ENCODE data around the gene DISC1.

DISC1 gene

DNA sequence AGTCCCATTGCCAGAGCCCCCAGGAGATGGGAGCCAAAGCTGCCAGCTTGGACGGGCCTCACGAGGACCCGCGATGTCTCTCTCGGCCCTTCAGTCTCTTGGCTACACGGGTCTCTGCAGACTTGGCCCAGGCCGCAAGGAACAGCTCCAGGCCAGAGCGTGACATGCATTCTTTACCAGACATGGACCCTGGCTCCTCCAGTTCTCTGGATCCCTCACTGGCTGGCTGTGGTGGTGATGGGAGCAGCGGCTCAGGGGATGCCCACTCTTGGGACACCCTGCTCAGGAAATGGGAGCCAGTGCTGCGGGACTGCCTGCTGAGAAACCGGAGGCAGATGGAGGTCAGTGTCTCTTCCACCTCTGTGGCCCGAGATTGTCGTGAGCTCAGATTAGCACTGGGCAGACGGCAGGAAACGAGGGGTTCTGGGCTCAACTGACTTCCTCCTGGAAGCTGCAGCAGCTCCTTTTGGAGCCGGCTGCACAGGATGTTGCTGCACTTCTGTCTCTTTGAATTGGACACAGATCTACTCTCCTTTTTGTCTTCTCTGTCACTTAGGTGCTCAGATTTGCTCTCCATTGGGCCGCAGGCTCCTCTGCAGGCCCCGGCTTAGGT lies 68.0 kb downstream of the DISC1 start:
- H3K4me3 ChIP-seq (ENCODE audit: low read depth, low read length), result no peak overlapping the region

- no peak overlapping the region for H3K4me3 ChIP-seq (ENCODE audit: low read depth, low read length)
Observed at GRCh38 chr1:231695439-231696255, 69.1 kb downstream of the DISC1 start.

DNA sequence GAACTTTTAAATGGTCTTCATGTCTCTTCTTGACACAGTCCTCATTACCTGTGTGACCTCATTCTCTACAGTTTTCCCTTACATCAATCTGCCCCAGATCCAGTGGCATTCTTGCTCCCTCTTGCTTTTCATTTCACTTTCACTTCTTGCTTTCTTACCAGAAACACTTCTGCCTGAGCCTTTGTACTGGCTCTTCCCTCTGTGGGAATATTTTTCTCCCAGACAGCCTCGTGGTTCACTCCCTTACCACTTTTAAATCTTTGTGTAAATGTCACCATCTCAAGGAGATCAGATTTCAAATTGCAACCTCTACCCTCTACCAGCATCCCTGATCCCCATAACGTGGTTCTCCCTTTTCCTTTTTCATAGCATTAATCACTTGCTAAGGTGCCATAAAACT lies 73.2 kb downstream of the DISC1 start:
- H3K4me3 ChIP-seq (ENCODE audit: low read depth, low read length), result no peak overlapping the region

DNA sequence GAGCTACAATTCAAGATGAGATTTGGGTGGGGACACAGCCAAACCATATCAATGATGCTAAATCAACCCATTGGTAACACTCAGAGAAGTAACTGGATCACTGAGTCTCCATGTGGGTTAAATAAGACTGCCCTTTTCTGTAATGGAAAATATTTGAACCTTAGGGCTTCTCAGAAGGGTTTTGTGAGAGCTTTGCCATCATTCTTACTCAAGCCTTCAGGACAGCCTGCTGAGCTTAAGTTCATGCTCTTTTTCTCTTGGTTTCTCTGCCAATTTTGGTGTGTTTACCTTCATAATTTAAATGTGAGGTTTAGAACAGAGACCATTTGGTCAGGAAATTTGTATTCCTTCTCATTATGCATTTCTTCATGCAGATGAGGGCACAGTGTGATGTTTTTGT lies 74.7 kb downstream of the DISC1 start:
- no peak overlapping the region for H3K4me3 ChIP-seq (ENCODE audit: low read depth, low read length)

GRCh38 chr1:231702331-231702730 lies 75.7 kb downstream of the DISC1 start:
- no peak overlapping the region for H3K4me3 ChIP-seq (ENCODE audit: low read depth, low read length)

DNA sequence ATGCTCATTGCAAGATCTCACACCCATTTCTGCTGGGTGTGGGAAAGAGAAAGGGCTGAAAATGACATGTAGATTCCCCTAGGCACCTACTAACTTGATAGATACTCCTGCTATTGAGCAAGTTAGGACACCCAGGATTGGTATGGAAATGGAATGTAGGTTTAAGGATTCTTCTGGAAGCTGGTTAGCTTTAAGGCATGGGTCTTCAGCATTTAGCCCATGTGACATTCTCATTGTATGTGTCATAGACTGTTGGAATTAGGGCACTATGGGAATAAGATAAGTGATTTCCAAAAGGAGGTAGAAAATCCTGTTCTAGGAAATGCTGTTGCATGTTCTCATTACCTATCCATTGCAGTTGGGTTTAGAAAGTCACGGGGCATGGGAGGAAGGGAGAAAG lies 76.2 kb downstream of the DISC1 start:
- no peak overlapping the region for H3K4me3 ChIP-seq (ENCODE audit: low read depth, low read length)

- H3K4me3 ChIP-seq (ENCODE audit: low read depth, low read length), result no peak overlapping the region
Observed at GRCh38 chr1:231705806-231706760, 79.5 kb downstream of the DISC1 start.

DNA sequence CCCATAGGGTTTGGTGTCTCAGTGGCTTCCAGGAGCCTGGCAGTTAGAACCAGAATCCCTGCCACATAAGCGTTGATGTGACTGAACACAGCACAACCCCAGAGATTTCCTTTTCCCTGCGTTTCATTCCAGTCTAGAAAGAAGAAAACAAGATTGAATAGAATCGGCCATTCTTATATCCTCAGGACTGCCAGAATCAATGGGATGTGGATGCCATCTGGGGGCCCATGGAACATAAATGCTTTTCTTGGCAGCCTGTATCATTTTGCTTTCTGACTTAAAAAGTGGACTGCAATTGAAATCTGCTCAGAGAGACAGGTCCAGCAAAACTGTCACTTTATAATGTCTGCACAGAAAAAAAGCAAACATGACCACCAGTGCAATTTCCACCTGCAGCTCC lies 80.3 kb downstream of the DISC1 start:
- no peak overlapping the region for H3K4me3 ChIP-seq (ENCODE audit: low read depth, low read length)

DNA sequence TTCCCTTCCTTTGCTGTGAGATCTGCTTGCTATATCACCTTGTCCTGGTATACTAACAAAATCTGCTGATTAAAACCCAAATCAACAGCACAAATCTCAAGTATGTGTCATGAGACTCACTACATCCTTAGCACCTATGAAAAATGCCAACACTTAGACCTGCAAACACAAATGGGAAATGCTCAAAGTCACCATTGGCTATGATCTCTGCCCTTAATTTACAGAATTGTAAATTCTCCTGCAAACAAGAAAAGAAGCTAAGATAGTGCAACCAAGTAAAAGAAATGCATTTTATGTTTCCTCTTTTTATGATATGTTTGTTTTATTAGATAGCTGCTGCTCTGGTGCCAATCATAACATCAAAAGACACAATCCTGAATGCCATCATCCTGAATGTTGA lies 80.8 kb downstream of the DISC1 start:
- H3K4me3 ChIP-seq (ENCODE audit: low read depth, low read length), result no peak overlapping the region

DNA sequence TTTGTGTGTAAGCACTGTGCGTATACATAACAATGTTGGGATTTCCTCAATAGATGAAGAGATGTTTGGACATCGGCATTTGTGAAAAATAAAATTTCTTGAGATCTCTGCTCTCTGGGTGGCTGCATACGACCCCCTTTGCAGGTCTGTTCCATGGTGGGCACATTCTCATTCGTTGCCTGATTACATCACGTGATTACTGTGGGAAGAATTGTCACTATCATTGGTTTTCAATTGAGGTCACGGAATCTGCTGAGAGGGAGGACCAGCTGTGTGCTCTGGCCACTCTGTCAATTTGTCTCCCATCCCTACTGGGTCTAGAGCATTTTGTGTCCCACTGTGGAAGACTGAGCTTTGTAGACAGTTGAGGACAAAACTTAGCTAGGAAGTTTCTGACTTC lies 81.8 kb downstream of the DISC1 start:
- H3K4me3 ChIP-seq (ENCODE audit: low read depth, low read length), result no peak overlapping the region

DNA sequence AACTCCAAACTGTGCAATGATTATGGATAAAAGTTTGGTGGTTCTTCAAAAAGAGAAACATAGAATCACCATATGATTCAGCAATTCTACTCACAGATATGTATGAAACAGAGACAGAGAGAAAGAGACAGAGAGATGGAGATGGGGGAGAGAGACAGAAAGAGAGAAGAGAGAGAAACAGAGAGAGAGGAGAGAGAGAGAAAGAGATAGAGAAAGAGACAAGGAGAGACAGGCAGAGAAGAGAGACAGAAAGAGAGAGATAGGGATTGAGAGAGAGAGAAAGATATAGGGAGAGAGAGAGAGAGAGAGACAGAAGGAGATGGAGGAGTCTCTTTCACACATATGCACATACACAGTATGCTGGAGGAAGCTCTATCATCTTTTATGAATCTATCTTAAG lies 87.8 kb downstream of the DISC1 start:
- H3K4me3 ChIP-seq (ENCODE audit: low read depth, low read length), result no peak overlapping the region

DNA sequence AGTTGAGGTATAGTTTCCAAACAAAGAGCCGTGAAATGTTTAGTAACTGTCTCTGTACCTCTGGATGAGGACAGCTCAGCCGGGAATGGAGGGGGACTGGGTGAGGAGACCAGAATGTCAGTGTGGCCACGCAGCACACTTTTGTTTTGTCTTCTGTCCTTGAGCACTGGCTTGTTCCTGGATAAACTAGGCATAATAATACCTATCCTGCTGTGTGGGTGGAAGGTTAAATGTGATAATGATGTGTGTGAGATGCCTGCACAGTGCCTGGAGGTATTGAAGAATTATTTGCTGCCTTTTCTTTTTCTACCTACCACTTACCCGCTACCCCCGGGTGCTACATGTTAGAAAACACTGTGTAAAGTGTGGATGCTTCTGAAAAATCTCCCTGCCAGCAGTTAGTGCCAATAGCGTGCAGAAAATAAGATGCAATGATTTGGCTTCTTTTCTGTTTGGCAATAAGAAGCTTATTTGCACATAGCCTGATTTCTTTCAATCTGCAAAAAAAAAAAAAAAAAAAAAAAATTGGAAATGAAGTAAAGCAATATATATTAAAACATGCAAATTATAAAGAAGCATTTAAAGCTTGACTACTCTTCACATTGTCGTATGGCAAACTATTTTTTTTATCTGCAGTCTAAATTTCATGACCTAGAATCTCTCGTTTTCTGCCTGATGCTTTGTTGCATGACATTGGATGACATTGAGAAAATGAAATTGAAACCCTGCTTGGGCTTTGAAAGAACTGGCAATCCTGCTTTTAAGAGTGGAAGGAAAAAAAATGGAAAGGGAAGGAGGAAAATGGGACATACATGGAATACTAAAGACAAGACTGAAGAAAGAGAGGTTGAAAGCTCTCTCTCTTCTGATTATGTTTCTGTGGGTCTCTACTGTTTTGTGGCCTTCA lies 89.5 kb downstream of the DISC1 start:
- no peak overlapping the region for H3K4me3 ChIP-seq (ENCODE audit: low read depth, low read length)

DNA sequence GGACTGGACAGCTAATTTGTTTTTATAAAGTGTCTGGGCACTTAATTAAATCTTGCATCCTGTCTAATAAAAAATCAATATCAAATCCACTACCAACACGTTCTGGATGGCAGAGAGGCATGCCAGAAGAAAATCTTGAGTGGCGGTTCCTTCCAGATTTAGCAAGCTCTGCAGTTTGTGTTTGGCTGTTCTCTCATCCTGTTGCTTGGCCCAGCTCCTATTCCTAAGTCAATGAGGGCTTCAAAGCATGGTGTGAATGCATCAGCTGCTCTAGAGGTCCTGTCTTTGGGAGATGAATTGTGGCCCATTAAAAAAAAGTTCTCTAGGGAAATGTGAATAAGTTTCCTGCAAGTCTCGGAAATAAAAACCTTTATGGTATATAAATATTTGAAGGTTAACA lies 90.3 kb downstream of the DISC1 start:
- no peak overlapping the region for H3K4me3 ChIP-seq (ENCODE audit: low read depth, low read length)

GRCh38 chr1:231719485-231720183 lies 93.0 kb downstream of the DISC1 start:
- H3K4me3 ChIP-seq (ENCODE audit: low read depth, low read length), result no peak overlapping the region

- H3K4me3 ChIP-seq (ENCODE audit: low read depth, low read length), result no peak overlapping the region
Observed at GRCh38 chr1:231720652-231721325, 94.2 kb downstream of the DISC1 start.

DNA sequence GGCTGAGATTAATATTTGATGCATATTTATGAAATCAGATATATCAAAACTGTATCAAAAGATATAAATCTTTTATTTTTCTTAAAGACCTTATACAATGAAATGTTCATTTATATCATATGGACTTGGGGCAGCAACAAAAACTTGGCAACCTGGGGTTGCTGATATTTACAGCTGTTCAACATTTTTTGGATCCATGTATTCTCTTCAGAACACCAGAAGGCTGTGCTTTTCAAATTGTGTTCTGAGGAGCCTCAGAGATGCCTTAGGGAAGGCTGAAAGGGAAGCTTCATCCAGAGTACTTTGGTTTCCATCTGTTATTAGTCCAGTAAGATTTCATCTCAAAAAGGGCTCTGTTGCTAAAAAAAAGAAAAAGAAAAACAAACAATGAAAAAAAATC lies 94.8 kb downstream of the DISC1 start:
- H3K4me3 ChIP-seq (ENCODE audit: low read depth, low read length), result no peak overlapping the region

GRCh38 chr1:231722356-231722755 lies 95.8 kb downstream of the DISC1 start:
- no peak overlapping the region for H3K4me3 ChIP-seq (ENCODE audit: low read depth, low read length)

- no peak overlapping the region for H3K4me3 ChIP-seq (ENCODE audit: low read depth, low read length)
Observed at GRCh38 chr1:231723146-231723545, 96.6 kb downstream of the DISC1 start.

DNA sequence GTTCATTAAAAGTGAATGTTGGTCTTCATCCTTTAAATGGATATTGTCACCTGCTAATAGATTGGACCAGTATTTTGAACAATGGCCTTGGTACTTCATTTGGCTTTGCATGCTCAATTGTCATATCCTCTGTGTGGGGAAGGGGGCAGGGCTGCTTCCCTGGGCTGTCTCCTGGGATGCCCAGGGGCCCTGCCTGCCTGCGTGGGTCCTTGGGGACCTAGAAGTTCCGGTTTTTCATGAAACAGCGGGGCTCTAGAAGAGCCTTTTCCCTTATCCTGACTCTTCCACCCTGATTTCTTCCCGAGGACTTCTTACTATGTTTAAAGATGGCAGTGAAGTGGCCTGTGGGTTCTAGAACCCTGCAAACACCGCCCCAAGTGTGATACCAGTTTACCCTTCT lies 97.5 kb downstream of the DISC1 start:
- no peak overlapping the region for H3K4me3 ChIP-seq (ENCODE audit: low read depth, low read length)

All from iPS-11a (cell line).